ENCODE results near the gene DLG2. TPM values are rescaled to one million over a fixed set of nuclear protein-coding genes. Genes with fewer than 3 reads are reported as not detected.
"Not testable (repeated sequence)": the region's sequence is repeated elsewhere in the genome, so short reads cannot be mapped to it uniquely, and the experiment has no call there.

Gene DLG2
- total and polyA plus RNA-seq, 4 donors, result 0.30 to 5.5 (median 0.68) TPM

DNA sequence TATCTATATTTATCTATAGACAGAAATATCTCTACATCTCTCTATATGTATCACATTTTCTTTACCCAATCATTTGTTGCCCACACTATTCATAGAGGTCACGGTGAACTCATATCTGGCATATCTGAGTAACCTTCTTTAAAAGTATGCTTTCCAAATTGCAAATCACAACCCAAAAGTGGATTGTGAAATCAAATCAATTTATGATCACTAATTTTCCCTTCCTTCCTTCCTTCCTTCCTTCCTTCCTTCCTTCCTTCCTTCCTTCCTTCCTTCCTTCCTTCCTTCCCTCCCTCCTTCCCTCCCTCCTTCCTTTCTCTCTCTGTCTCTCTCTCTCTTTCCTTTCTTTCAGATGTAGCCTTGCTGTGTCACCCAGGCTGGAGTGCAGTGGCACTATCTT, 1893.0 kb downstream of the DLG2 start:
- Histone ChIP-seq H3K27me3 (ENCODE audit: control insufficient read depth in 4 of 4, insufficient read depth in 4 of 4, low read length in 3 of 4) (no peaks in the 10 kb centered on the region), H3K4me3 (ENCODE audit: low read depth in 1 of 3, low read length in 3 of 3) (no peak overlapping the region), H3K36me3 (ENCODE audit: control insufficient read depth in 4 of 4, insufficient read depth in 3 of 4, low read depth in 1 of 4, low read length in 3 of 4) (no peaks in the 10 kb centered on the region), H3K9ac (ENCODE audit: low read depth in 1 of 2, low read length in 2 of 2) (no peak overlapping the region), H3K9me3 (ENCODE audit: control insufficient read depth in 4 of 4, low read length in 3 of 4) (no peaks in the 10 kb centered on the region), H3K4me1 (ENCODE audit: control insufficient read depth in 4 of 4, insufficient read depth in 4 of 4, low read length in 3 of 4) (no peaks in the 10 kb centered on the region), H3K27ac (ENCODE audit: low read depth in 1 of 2, low read length in 2 of 2) (no peak overlapping the region)
- TF ChIP-seq FOXA1 (IDR thresholded peaks at IDR 0.05), result no peak
- no peak for TF ChIP-seq FOXA2 (IDR thresholded peaks at IDR 0.05)
- TF ChIP-seq YY1 (IDR thresholded peaks at IDR 0.05), result no peak
- TF ChIP-seq, protein P1, sequence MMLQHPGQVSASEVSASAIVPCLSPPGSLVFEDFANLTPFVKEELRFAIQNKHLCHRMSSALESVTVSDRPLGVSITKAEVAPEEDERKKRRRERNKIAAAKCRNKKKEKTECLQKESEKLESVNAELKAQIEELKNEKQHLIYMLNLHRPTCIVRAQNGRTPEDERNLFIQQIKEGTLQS (IDR thresholded peaks at IDR 0.05), result no peak
- no peak for TF ChIP-seq GABPA (IDR thresholded peaks at IDR 0.05 in 1 of 2, conservative IDR thresholded peaks at IDR 0.05 in 1 of 2)
- no peak for TF ChIP-seq SP1 (IDR thresholded peaks at IDR 0.05)
- TF ChIP-seq RAD21 (IDR thresholded peaks at IDR 0.05), result no peak
- TF ChIP-seq, protein P2, sequence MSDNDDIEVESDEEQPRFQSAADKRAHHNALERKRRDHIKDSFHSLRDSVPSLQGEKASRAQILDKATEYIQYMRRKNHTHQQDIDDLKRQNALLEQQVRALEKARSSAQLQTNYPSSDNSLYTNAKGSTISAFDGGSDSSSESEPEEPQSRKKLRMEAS (IDR thresholded peaks at IDR 0.05), result no peak
- no peak for TF ChIP-seq EGR1 (IDR thresholded peaks at IDR 0.05; ENCODE audit: low read depth in 2 of 2)
- no peak for TF ChIP-seq JUND (IDR thresholded peaks at IDR 0.05)
- no peak for DNase-seq (ENCODE audit: low spot score)
- 88% methylated on average over 1 of the region's 1 CpG for WGBS

DNA sequence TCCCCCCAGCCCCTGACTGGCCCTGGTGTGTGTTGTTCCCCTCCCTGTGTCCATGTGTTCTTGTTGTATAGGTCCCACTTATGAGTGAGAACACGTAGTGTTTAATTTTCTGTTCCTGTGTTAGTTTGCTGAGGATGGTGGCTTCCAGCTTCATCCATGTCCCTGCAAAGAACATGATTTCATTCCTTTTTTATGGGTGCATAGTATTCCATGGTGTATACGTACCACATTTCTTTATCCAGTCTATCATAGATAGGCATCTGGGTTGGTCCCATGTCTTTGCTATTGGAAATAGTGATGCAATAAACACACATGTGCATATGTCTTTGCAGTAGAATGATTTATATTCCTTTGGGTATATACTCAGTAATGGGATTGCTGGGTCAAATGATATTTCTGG, 1895.9 kb downstream of the DLG2 start:
- not testable (repeated sequence) for H3K9me3 ChIP-seq (ENCODE audit: control insufficient read depth in 4 of 4, low read length in 3 of 4); H3K4me3 ChIP-seq (ENCODE audit: low read depth in 1 of 3, low read length in 3 of 3); H3K27me3 ChIP-seq (ENCODE audit: control insufficient read depth in 4 of 4, insufficient read depth in 4 of 4, low read length in 3 of 4); H3K27ac ChIP-seq (ENCODE audit: low read depth in 1 of 2, low read length in 2 of 2); H3K36me3 ChIP-seq (ENCODE audit: control insufficient read depth in 4 of 4, insufficient read depth in 3 of 4, low read depth in 1 of 4, low read length in 3 of 4); H3K4me1 ChIP-seq (ENCODE audit: control insufficient read depth in 4 of 4, insufficient read depth in 4 of 4, low read length in 3 of 4); DNase-seq (ENCODE audit: low spot score); H3K9ac ChIP-seq (ENCODE audit: low read depth in 1 of 2, low read length in 2 of 2)
- 83% methylated on average over 2 of the region's 2 CpGs for WGBS

DNA sequence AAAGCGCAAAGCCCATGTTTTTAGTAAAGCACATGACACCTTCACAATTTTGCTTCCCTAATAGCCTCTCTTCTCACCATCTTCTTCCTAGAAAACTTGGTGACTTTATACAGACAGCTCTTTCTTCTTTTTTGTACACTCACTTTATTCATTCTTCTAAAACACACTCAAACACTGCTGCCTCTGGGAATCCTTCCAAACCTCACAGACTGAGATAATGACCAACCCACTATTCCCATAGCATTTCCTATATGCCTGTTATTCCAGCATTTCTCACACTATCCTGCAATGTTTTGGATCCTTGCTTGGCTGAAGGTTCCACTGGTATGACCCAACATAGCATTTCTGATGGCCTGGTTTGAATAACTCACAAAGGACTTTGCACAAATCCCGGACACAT, 1898.9 kb downstream of the DLG2 start:
- H3K36me3 ChIP-seq (ENCODE audit: control insufficient read depth in 4 of 4, insufficient read depth in 3 of 4, low read depth in 1 of 4, low read length in 3 of 4), result no peaks in the 10 kb centered on the region
- no peak overlapping the region for H3K27ac ChIP-seq (ENCODE audit: low read depth in 1 of 2, low read length in 2 of 2)
- no peak overlapping the region for H3K4me3 ChIP-seq (ENCODE audit: low read depth in 1 of 3, low read length in 3 of 3)
- no peaks in the 10 kb centered on the region for H3K9me3 ChIP-seq (ENCODE audit: control insufficient read depth in 4 of 4, low read length in 3 of 4)
- TF ChIP-seq GABPA (IDR thresholded peaks at IDR 0.05 in 1 of 2, conservative IDR thresholded peaks at IDR 0.05 in 1 of 2) (no peak), NR2F2 (IDR thresholded peaks at IDR 0.05) (no peak), RAD21 (IDR thresholded peaks at IDR 0.05) (no peak), TAF1 (conservative IDR thresholded peaks at IDR 0.05) (no peak), SP1 (IDR thresholded peaks at IDR 0.05) (no peak), RXRA (IDR thresholded peaks at IDR 0.05) (no peak), FOXA1 (IDR thresholded peaks at IDR 0.05) (no peak), FOXA2 (IDR thresholded peaks at IDR 0.05) (no peak), HNF4A (conservative IDR thresholded peaks at IDR 0.05) (no peak), JUND (IDR thresholded peaks at IDR 0.05) (no peak), YY1 (IDR thresholded peaks at IDR 0.05) (no peak), HNF4G (IDR thresholded peaks at IDR 0.05) (no peak)
- TF ChIP-seq, protein P3, sequence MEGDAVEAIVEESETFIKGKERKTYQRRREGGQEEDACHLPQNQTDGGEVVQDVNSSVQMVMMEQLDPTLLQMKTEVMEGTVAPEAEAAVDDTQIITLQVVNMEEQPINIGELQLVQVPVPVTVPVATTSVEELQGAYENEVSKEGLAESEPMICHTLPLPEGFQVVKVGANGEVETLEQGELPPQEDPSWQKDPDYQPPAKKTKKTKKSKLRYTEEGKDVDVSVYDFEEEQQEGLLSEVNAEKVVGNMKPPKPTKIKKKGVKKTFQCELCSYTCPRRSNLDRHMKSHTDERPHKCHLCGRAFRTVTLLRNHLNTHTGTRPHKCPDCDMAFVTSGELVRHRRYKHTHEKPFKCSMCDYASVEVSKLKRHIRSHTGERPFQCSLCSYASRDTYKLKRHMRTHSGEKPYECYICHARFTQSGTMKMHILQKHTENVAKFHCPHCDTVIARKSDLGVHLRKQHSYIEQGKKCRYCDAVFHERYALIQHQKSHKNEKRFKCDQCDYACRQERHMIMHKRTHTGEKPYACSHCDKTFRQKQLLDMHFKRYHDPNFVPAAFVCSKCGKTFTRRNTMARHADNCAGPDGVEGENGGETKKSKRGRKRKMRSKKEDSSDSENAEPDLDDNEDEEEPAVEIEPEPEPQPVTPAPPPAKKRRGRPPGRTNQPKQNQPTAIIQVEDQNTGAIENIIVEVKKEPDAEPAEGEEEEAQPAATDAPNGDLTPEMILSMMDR (IDR thresholded peaks at IDR 0.05; ENCODE audit: low read depth, low read length, missing input control), result no peak
- TF ChIP-seq, protein P4, sequence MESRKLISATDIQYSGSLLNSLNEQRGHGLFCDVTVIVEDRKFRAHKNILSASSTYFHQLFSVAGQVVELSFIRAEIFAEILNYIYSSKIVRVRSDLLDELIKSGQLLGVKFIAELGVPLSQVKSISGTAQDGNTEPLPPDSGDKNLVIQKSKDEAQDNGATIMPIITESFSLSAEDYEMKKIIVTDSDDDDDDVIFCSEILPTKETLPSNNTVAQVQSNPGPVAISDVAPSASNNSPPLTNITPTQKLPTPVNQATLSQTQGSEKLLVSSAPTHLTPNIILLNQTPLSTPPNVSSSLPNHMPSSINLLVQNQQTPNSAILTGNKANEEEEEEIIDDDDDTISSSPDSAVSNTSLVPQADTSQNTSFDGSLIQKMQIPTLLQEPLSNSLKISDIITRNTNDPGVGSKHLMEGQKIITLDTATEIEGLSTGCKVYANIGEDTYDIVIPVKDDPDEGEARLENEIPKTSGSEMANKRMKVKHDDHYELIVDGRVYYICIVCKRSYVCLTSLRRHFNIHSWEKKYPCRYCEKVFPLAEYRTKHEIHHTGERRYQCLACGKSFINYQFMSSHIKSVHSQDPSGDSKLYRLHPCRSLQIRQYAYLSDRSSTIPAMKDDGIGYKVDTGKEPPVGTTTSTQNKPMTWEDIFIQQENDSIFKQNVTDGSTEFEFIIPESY (IDR thresholded peaks at IDR 0.05), result no peak
- TF ChIP-seq, protein P1 (IDR thresholded peaks at IDR 0.05), result no peak
- TF ChIP-seq, protein P2 (IDR thresholded peaks at IDR 0.05), result no peak
- TF ChIP-seq, protein P5, sequence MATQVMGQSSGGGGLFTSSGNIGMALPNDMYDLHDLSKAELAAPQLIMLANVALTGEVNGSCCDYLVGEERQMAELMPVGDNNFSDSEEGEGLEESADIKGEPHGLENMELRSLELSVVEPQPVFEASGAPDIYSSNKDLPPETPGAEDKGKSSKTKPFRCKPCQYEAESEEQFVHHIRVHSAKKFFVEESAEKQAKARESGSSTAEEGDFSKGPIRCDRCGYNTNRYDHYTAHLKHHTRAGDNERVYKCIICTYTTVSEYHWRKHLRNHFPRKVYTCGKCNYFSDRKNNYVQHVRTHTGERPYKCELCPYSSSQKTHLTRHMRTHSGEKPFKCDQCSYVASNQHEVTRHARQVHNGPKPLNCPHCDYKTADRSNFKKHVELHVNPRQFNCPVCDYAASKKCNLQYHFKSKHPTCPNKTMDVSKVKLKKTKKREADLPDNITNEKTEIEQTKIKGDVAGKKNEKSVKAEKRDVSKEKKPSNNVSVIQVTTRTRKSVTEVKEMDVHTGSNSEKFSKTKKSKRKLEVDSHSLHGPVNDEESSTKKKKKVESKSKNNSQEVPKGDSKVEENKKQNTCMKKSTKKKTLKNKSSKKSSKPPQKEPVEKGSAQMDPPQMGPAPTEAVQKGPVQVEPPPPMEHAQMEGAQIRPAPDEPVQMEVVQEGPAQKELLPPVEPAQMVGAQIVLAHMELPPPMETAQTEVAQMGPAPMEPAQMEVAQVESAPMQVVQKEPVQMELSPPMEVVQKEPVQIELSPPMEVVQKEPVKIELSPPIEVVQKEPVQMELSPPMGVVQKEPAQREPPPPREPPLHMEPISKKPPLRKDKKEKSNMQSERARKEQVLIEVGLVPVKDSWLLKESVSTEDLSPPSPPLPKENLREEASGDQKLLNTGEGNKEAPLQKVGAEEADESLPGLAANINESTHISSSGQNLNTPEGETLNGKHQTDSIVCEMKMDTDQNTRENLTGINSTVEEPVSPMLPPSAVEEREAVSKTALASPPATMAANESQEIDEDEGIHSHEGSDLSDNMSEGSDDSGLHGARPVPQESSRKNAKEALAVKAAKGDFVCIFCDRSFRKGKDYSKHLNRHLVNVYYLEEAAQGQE (IDR thresholded peaks at IDR 0.05), result no peak
- no peak overlapping the region for H3K9ac ChIP-seq (ENCODE audit: low read depth in 1 of 2, low read length in 2 of 2)
- no peak for DNase-seq (ENCODE audit: low spot score)
- no peaks in the 10 kb centered on the region for H3K27me3 ChIP-seq (ENCODE audit: control insufficient read depth in 4 of 4, insufficient read depth in 4 of 4, low read length in 3 of 4)
- peaks cover 0 to 8% (median 7%) of the 10 kb centered on the region in 4 donors for H3K4me1 ChIP-seq (ENCODE audit: control insufficient read depth in 4 of 4, insufficient read depth in 4 of 4, low read length in 3 of 4)
- WGBS, result 91% methylated on average over 2 of the region's 2 CpGs
